PC-3 (cell line): Measurements from ENCODE around the gene MGA. TPM values are rescaled to one million over a fixed set of nuclear protein-coding genes. Genes with fewer than 3 reads are reported as not detected.
A peak's percentile ranks its signal among the peaks of the same experiment; 100 is the strongest.

ENCODE experiments used
- ATAC-seq: fragments of 200-7000 bp; cut with Tn5 transposase; 2 replicates; pipeline ENCODE4 v1.9.1; 2020; ENCODE audit warnings: mild to moderate bottlenecking, moderate library complexity
- BruUV-seq: library from RNA; stranded (reverse); fragments of 400-500 nt; replicated peaks from 2 replicates; lab custom pipeline; 2021; lab: Mats Ljungman, UMichigan
- CTCF ChIA-PET: fragments of 300-600 bp; sonication (Branson Sonifier 250); formaldehyde crosslinking; loops from one replicate; lab custom pipeline; 2022; ENCODE audit warnings: antibody characterized with exemption; lab: Charles Lee
- POLR2A ChIA-PET: fragments of 300-600 bp; sonication (Branson Sonifier 250); formaldehyde crosslinking; loops from one replicate; lab custom pipeline; 2022; ENCODE audit warnings: antibody characterized with exemption; ENCODE audit not compliant: unreplicated experiment; lab: Charles Lee
- DNase-seq: peaks from one replicate; pipeline ENCODE4 v3.0.0-alpha.2; 2015
- H2AFZ ChIP-seq: fragments of 300-600 bp; sonication (generic); 2 replicates; pipeline ENCODE4 v1.6.0; 2016; ENCODE audit warnings: antibody characterized with exemption, low read length
- H3F3A ChIP-seq: fragments of 300-600 bp; sonication (generic); one replicate; pipeline ENCODE4 v1.6.0; 2017; ENCODE audit warnings: antibody characterized with exemption, low read length, control low read depth, mild to moderate bottlenecking; ENCODE audit not compliant: unreplicated experiment
- H3K27ac ChIP-seq: fragments of 300-600 bp; sonication (generic); 2 replicates; pipeline ENCODE4 v1.5.1; 2016; ENCODE audit warnings: mild to moderate bottlenecking, low read length
- H3K27me3 ChIP-seq: fragments of 300-600 bp; sonication (generic); 2 replicates; pipeline ENCODE4 v1.6.1; 2016; ENCODE audit warnings: low read length, mixed read lengths
- H3K36me3 ChIP-seq: fragments of 300-600 bp; sonication (generic); 2 replicates; pipeline ENCODE4 v1.6.1; 2016; ENCODE audit warnings: low read depth, mixed run types, low read length, mixed read lengths
- H3K4me1 ChIP-seq: fragments of 300-600 bp; sonication (generic); 2 replicates; pipeline ENCODE4 v1.5.1; 2016; ENCODE audit warnings: low read length; ENCODE audit not compliant: insufficient read depth
- H3K4me2 ChIP-seq: fragments of 300-600 bp; sonication (generic); 2 replicates; pipeline ENCODE4 v1.6.0; 2016; ENCODE audit warnings: low read length
- H3K4me3 ChIP-seq: fragments of 300-600 bp; sonication (generic); 2 replicates; pipeline ENCODE4 v1.5.1; 2016; ENCODE audit warnings: mild to moderate bottlenecking, low read length, mixed read lengths
- H3K79me2 ChIP-seq: fragments of 300-600 bp; sonication (generic); 2 replicates; pipeline ENCODE4 v1.6.1; 2017; ENCODE audit warnings: low read length, mixed read lengths
- H3K9ac ChIP-seq: fragments of 300-600 bp; sonication (generic); 2 replicates; pipeline ENCODE4 v1.6.0; 2016; ENCODE audit warnings: mild to moderate bottlenecking, low read length
- H3K9me2 ChIP-seq: fragments of 300-600 bp; sonication (generic); replicated peaks from 2 replicates; pipeline ENCODE4 v1.6.1; 2016; ENCODE audit warnings: mixed run types, low read length, mixed read lengths
- H3K9me3 ChIP-seq: fragments of 300-600 bp; sonication (generic); 2 replicates; pipeline ENCODE4 v1.6.1; 2016; ENCODE audit warnings: low read length, mixed read lengths
- H4K20me1 ChIP-seq: fragments of 300-600 bp; sonication (generic); 2 replicates; pipeline ENCODE4 v1.6.1; 2016; ENCODE audit warnings: low read length, mixed read lengths
- CTCF ChIP-seq: fragments of 300-600 bp; sonication (generic); conservative IDR thresholded peaks from 2 replicates; pipeline ENCODE4 v1.5.1; 2017; ENCODE audit warnings: antibody characterized with exemption, low read depth, mild to moderate bottlenecking, low read length
- EZH2 ChIP-seq: fragments of 300-600 bp; sonication (generic); IDR thresholded peaks from one replicate; pipeline ENCODE4 v1.6.1; 2017; ENCODE audit warnings: antibody characterized with exemption, mild to moderate bottlenecking, low read length; ENCODE audit not compliant: unreplicated experiment
- EZH2phosphoT487 ChIP-seq: fragments of 300-600 bp; sonication (generic); IDR thresholded peaks from 2 replicates; pipeline ENCODE4 v1.6.1; 2018; ENCODE audit warnings: mild to moderate bottlenecking, antibody characterized with exemption, low read length, borderline replicate concordance
- intact Hi-C: fragments of 100-400 bp; cut with micrococcal nuclease; formaldehyde crosslinking; loops from 2 replicates; pipeline ENCODE4 v1.9.0; 2023
- total RNA-seq: library from RNA; depleted of rRNA; stranded (reverse); fragments of >200 nt; gene quantifications from 2 replicates; pipeline ENCODE4 v1.2.3, GENCODE V29; 2014

The MGA gene
- total RNA-seq, 1 experiment from 2014 or later, result 21.2 TPM

GRCh38 chr15:41621200-41622193 is 38.7 kb upstream of the MGA start:
- Histone ChIP-seq H3K27ac (no peak overlapping the region), H3K9me2 (no peaks in the 10 kb centered on the region), H2AFZ (peak overlapping the region; percentile 94), H3K9ac (peak overlapping the region; percentile 30), H3K36me3 (no peaks in the 10 kb centered on the region), H4K20me1 (no peaks in the 10 kb centered on the region), H3K4me1 (peaks cover 14% of the 10 kb centered on the region; the same call in 1 of the 2 replicates), H3K4me3 (peak overlapping the region; percentile 62), H3K79me2 (peaks cover 9% of the 10 kb centered on the region; the same call in 1 of the 2 replicates), H3K9me3 (no peaks in the 10 kb centered on the region), H3F3A (no peaks in the 10 kb centered on the region), H3K27me3 (no peaks in the 10 kb centered on the region), H3K4me2 (peak overlapping the region; percentile 82)
- intact Hi-C loops, result loop anchor here (1.0 kb wide), 1 partner anchor 39 kb away; the partner anchor contains the start of gene MGA
- ATAC-seq (peak; percentile 70), DNase-seq (peak; percentile 54)
- CTCF ChIA-PET, result no interaction called here
- TF ChIP-seq EZH2phosphoT487 (no peak), CTCF (no peak), EZH2 (no peak)
- BruUV-seq, result no TSS peak
- POLR2A ChIA-PET, result no interaction called here

- Histone ChIP-seq H3K36me3 (no peaks in the 10 kb centered on the region), H3K9me3 (no peaks in the 10 kb centered on the region), H3K27me3 (no peaks in the 10 kb centered on the region), H3K4me2 (no peak overlapping the region), H3K9me2 (no peaks in the 10 kb centered on the region), H3K4me3 (no peak overlapping the region), H3F3A (no peaks in the 10 kb centered on the region), H3K27ac (no peak overlapping the region), H2AFZ (no peak overlapping the region; the same call in 1 of the 2 replicates), H3K9ac (no peak overlapping the region), H4K20me1 (no peaks in the 10 kb centered on the region), H3K79me2 (peaks cover 9% of the 10 kb centered on the region; the same call in 1 of the 2 replicates), H3K4me1 (peaks cover 14% of the 10 kb centered on the region; the same call in 1 of the 2 replicates)
- no peak for DNase-seq
- ChIA-PET POLR2A (no interaction called here), CTCF (no interaction called here)
- no peak for ATAC-seq
- TF ChIP-seq EZH2 (no peak), EZH2phosphoT487 (no peak), CTCF (no peak)
- intact Hi-C loops, result no loop called here
- no TSS peak for BruUV-seq
These were observed 37.3 kb upstream of the MGA start for GRCh38 chr15:41622901-41623300.
